Hematopoietic multipotent progenitor cell treated with erythropoietin and hydrocortisone succinate and interleukin-3 and kit ligand, for 17 days (in vitro differentiated cells): Measurements from ENCODE around the gene TMEM158.

Source experiments
- DNase-seq: peaks from one replicate; pipeline ENCODE4 v3.0.0-alpha.2; 2015; ENCODE audit warnings: low spot score

Gene TMEM158

DNA sequence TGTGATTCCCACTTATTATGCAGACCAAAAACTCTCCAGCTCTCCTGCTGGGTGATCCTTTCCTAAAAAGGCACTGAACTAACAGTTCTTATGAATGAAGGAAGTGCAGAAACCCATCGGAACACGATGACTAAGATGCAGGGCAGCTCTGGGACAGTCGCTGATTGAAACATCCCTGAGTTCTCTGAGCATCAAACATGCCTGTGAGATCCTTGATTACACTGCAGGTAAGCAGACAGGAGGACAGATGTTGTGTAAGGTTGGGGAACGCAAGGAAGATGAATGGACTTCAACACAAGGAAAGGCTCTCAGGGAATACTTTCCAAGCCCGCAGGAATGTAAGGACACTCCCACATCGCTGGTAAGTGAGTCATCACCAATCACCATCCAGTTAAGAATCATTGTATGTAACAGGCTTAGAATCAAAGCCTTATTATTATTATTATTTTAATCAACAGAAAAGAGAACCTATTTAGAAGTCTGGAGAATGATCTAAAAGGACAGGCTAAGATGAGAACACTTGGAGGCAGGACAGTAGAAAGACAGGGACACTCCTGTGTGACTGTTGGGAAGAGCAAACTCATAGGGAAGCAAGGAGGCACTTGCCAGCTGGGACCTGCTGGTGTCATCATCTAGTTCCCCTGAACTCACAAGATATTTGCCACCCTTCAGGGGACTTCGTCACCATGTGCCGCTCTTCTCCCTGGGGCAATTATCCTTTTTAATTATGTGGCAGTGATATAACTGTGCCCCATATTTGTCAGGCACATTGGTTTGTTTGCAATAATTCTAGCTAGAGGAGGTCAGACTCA lies 26.0 kb downstream of the TMEM158 start:
- DNase-seq: no peak

DNA sequence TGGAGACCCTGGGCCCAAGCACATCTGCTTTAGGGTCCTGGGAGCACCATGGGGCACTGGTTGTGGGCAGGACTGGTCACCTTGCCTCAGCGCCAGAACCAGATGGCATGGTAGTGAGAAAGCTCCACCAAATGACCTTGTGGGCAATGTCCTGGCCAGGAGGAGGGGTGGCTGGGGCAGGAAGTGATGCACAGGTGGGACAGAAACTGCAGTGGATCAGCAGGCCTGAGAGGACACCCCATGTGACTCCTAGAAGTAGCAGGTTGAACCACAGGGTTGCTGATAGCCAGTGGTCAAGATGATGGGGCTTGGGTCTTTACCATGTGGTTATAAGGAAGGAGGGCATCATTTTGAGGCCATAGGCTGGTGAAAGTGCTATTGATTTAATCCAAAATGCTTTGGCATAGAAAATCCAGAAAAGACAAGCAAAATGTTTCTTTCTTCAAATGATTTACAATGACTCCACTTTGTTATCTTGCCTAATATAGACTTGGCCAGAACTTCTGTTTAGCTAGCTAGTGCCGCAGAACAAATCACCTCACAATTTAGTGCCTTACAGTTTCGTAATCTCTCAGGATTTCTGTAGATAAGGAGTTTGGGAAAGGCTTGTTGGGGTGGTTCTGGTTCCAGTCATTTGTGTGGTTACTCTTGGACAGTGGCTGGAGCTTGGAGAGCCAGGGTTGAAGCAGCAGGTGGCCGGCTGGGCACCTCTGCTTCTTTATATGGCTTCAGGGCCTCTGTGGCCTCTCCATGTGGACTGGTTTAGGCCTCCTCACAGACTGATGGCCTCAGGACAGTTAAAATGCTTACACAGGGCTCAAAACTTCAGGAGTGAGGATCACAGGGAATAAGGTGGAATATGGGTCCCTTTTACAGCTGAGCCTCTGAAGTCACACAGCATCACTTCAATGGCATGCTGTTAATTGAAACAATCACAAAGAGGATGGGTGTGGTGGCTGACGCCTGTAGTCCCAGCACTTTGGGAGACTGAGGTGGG lies 27.5 kb downstream of the TMEM158 start:
- no peak for DNase-seq

DNA sequence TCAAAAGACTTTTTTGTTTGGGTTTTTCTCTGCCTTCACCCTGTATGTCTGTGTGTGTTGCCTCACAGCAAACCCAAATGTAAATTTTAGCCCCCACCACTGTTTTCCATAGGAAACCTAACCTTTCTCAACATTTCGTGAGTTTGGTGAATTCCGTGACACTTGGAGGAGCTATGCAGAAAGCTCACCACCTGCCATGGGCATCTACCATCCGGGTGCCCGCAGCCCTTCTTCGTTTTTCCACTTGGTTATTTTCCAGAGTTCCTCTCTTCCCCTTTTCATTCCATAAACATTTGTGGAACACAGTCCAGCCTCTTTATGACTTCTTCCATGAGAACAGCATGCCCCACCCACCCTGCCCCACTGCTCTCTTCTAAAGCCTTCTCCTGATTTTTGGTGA lies 31.3 kb downstream of the TMEM158 start:
- DNase-seq: no peak

DNA sequence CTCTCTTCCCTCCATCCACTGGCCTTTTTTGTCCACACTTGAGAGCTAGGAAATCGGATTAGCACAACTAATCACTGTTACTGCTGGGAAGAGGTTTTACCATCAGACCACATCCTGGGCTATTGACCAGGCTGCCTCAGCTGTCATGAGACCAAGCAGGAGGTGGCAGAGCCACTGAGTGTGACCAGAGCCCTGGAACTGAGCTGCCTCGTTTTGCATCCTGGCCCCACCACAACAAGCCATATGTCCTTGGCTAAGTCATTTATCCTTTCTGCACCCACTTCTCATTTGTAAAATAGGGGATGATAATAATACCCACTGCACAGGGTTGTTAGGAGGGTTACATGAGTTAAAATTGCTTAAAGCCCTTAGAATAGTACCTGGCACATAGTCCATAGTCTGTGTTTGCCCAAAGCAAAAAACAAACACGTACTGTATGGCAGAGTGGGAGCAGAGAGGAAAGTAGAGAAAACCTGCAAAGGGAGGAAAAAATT lies 34.1 kb downstream of the TMEM158 start:
- no peak for DNase-seq

DNA sequence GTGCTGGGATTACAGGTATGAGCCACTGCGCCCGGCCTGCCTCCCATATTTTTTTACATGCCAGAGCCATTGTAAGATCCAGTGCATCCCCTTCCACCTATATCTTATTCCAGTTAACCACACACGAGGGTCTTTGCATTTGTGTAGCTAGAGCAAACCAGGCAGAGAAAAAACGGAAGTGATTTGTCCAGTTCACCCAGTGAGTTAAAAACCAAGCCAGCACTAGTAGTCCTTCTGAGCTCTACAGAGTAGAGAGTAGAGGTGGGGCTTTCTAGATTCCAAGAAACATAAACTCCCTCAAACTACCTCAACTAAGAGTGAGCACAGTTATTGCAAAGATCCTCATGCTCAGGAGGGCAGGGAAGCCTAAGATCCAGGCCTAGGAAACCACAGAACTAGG lies 34.7 kb downstream of the TMEM158 start:
- DNase-seq: no peak

DNA sequence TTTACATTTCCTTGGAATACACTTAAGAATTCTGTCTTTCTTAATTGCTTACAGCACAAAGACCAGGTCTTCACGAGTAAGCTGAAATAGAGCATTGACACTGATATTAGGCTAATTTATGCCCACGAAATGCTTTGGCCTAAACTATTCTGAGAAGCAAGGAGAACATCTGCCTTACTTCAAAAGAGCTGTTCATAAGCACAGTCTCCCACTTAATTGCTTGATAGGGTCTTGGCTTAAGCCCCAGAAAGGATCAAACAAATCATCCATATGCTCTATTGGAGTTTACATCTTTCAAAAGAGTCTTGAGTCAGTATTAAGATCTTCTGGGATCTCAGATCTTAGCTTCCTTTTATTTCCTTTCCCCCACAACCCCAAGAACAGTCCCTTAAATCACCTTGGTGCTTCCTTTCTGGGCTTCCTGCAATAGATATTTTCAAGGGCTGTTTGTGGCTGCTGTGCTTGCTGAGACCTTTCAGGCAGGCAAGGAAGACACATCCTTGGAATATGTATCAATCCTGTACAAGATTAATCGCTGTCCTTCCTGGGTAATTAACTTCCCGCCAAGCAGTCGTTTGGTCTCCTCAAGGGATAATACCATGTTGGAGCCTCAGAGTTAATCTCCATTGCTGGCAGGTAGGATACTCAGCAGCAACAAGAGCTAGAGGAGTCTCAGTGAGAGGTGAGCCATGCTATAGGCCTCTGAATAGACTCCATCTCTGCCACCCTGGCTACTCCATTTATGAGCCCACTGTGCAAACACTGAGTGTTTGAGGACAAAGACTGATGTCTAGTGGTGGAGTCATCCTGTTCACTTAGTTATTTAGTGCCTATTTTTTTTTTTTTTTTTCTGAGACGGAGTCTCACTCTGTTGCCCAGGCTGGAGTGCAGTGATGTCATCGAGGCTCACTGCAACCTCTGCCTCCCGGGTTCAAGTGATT lies 37.1 kb downstream of the TMEM158 start:
- DNase-seq: no peak

DNA sequence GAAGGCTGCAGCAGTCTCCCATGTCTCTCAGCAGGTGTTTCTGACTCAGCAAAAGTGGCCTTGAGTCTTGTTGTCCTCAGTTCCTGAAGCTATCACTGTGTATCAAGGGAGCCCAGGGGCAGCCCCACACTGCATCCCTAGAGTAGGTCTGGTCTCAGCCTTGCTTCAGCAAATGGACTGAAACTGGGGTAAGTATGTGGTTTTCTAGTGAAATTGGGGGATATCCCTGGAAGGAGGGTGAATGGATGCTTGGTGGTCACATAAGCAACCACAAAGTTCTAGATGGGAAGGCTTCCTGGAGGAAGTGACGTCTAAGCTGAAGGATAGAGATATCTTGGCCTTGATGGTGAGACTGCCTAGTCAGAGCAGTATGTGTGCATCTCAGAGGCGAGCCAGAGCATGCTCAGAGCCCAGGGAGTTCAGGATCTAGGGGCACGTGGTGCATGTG lies 38.4 kb downstream of the TMEM158 start:
- no peak for DNase-seq

DNA sequence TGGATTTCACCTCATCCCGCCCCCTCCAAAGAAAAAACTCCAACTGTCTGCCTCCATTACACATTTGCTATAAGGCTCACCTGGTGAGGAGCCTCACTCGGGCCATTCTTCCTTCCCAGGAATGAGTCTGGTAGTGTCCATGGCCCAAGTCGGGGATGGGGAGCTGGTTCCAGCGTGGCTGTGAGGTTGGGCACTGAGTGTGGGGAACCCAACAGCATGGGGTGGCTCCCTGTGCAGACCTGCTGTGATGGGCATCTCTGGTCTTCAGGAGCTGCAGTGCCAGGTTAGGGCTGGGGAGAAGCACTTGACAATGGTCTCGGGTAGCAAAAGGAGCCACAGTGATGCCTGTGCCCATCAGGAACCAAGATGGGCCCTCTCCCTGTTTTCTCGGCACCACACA lies 39.2 kb downstream of the TMEM158 start:
- no peak for DNase-seq

DNA sequence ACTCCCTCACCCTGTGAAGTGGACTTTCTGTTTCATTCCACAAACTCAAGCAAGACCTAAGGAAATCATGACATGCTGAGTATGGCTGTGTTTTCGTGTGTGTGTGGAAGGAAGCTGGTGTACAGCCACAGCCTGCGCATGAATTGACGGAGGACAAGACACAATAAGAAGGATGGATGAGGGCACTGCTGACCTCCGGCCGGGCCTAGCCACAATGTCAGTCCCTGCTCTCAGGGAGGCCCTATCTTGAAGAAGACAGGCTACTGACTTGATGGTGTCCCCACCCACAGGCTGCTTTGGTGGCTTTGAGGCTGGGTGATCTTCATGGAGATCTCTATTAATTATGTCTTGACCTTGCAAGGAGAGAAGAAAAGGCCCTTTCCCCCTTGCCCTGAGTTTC lies 40.6 kb downstream of the TMEM158 start:
- no peak for DNase-seq

DNA sequence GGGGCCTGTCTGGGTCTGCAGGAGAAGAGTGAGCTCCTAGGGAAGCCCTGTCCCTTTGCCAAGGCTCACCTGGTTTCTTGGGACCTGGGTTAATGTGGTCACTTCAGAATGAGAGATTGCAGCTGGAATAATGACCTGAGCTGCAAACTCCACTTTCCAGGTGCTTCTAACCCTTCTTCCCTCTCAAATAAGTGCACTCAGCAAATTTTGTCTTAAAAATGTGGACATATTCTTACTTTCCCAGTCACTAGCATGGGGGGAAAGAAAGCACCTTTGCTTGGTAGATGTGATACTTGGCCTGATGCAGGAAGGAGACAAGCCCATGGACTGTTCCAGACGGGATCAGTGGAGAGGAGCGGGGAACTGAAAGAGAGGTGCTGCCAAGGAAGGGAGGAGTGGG lies 41.0 kb downstream of the TMEM158 start:
- no peak for DNase-seq

DNA sequence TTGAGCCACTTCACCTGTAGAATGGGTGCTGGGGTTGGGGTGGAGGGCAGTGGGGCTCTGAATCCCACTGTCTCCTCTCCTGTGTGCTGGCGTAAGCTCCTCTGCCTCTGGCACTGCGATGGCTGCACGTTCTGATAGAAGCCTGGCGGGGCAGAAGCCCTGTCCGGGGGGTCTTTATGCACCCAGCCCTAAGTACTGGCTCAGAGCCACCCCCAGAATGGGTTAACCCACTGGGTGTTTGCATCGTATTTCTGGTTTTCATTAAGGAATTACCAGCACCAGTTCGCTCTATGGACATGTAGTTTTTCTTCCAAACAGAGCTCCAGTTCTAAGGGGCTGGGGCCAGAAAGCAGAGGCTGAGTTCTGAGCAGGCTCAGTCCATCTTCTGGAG lies 42.2 kb downstream of the TMEM158 start:
- DNase-seq: no peak

DNA sequence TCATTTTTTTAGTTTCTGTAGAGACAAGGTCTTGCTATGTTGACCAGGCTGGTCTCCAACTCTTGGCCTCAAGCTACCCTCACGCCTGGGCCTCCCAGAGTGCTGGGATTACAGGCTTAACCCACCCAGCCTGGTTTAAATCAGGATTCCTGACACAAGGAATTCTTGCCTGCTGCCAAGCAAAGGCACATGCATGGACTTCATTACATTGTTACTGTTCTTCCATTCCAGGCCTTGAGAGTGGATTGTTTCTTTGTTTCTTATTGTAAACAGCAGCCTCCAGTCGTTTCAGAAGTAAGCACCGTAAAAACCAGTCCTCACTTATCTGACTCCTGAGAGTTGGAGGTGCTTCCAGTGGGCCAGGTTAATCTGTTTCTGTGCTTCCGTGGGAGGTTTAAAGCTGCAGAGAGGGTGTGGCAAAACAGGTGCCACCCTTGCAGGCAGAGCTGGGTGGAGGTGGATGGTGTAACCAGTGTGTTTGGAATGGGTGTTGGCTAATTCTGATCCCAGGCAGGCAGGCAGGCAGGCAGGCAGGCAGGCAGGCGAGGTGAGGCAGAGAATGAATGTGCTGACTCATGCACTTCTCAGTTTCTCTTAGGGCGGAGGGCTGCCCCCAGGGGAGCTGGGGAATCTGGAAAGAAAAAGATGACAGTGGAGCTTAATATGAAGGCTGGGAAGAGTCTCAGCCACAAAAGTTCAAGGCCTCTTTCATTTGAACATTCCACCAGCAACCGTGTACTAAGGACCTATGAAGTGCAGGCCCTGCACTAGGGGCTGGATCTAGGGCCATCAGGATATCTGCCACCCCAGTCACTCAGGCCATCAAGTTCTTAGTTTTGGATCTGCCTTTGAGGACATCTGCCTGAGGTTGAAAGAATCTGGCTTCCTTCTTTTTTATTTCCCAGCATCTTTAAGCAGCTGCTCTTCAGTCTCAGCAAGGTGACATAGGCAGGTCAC lies 42.9 kb downstream of the TMEM158 start:
- no peak for DNase-seq

DNA sequence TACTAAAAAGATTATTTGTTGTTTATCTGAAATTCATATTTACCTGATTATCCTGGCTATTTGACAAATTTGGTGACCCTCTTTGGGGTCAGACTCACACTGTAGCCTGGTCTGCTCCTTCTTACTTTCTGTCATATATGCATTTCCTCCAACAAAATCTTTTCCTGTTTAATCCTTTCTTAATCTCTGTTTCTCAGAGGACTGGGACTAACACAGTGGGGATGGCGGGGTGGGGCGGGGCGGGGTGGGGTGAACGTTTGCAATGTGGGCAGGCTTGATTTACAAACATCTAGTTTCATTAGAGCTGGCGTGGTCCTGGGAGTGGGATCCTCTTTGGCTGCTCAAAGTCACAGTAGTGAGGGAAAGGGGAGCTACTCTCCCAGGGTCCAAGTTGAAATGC lies 44.6 kb downstream of the TMEM158 start:
- no peak for DNase-seq

DNA sequence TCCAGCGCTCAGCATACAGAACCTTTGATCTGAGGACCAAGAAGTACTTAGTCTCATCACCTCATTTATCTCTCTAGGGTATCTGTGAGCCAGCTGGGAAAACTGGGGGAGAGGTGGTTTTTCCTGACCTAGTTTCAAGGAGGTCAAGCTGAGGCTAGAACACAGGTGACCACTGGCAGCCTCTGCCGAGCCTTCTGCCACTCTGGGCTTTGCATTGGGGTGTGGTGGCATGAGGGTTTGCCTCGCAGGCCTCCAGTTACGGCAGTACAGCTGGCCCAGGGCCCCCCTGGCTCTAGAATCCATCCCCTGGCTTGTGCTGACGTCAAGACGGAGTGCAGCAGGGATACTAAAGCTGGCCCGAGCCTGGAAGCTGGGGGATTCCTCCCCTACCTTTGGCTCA lies 45.2 kb downstream of the TMEM158 start:
- DNase-seq: no peak

DNA sequence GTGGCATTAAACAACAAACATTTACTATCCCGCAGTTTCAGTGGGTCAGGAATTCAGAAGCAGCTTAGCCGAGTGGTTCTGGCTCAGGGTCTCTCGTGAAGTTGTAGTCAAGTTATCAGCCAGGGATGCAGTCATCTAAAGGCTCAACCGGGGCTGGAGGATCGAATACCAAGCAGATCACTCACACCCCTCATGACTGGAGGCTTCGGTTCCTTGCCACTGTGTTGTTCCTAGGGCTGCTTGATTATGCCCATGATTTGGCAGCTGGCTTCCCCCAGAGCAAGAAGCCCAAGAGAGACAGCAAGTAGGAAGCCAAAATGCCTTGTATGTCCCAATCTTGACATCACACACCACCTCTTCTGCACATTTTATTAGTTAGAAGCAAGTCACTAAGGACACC lies 46.0 kb downstream of the TMEM158 start:
- DNase-seq: no peak

DNA sequence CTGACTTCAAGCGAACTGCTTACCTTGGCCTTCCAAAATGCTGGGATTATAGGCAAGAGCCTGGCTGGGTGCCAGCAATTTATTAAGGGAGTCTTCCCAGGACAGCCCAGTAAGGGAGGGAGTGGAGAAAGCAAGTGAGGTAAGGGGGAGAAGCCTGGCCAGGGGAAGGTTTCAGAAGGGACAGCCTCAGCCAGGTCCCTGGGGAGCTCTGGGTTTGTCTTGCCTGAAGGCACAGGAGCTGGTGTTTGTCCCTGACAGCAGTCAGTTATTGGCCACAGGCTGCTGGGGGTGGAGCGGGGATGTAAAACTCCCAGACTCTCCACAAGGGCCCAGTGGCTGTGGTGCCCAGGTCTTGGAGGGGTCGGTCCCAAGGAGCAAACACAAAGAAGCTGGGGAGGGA lies 46.9 kb downstream of the TMEM158 start:
- no peak for DNase-seq

DNA sequence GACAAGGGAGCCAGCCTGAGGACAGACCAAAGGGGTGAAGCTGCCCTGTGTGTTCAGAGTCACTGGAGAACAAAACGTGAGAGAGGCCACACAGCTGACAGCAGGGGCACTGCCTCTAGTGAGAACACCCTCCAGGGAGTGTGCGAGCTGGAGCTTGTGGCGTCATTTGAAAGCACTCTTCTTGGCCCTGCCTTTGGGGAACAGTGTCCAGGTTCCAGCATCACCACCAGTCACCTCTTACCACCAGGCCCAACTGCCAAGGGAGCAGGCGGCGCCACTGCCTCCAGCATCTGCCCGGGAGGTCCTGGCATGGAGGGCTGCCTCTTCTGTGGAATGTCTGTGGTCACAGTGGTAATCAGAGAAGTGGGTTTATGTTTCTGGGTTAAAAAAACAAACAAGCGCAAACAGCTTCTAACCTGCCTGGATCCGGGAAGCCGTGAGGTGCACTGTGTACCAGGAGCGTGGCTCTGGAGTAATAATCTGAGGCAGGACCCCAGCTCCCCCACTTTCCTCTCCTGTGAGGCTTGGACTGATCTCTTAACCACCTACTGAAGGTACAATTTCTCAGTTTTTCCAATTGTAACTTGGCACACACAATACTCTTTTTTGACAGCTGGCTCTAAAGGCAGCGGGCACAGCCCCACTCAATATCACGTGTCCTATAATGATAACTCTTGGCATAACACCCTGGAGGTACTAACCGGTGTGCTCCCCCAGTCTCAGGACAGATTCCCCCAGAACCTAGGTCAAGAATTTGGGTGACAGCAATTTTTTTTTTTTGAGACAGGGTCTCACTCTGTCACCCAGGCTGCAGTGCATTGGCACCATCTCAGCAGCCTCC lies 47.7 kb downstream of the TMEM158 start:
- DNase-seq: no peak

DNA sequence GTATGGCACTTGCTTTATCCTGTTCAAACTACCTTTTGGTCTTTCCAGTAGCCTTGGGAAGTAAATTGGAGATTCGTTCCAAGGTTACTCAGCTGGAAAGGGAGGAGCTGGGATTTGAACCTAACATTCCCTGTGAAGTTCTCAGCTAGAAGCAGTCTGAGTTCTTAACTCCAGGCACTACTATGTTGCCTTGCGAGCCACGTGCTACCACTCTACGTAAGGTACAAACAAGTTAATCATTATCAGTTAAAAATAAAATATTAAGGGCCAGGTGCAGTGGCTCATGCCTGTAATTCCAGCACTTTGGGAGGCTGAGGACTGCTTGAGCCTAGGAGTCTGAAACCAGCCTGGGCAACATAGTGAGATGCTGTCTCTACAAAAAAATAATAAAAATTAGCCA lies 49.2 kb downstream of the TMEM158 start:
- no peak for DNase-seq
